Measurements from ENCODE around the gene BLOC1S1.

BLOC1S1 gene

GRCh38 chr12:55728939-55729818, 13.3 kb downstream of the BLOC1S1 start, which contains the start of gene CD63:
Gene CD63, minus strand, starts transcription at chr12:55729009. Its CDS starts 668 bp downstream, at chr12:55728341.
- DNase-seq, result peak; percentile 97

GRCh38 chr12:55729819-55730818, 14.3 kb downstream of the BLOC1S1 start:
- DNase-seq, result peak; percentile 55

- DNase-seq, result no peak
Observed at GRCh38 chr12:55732288-55732687, 16.4 kb downstream of the BLOC1S1 start.

- DNase-seq, result no peak
Observed at GRCh38 chr12:55733021-55733555, 17.2 kb downstream of the BLOC1S1 start.

DNA sequence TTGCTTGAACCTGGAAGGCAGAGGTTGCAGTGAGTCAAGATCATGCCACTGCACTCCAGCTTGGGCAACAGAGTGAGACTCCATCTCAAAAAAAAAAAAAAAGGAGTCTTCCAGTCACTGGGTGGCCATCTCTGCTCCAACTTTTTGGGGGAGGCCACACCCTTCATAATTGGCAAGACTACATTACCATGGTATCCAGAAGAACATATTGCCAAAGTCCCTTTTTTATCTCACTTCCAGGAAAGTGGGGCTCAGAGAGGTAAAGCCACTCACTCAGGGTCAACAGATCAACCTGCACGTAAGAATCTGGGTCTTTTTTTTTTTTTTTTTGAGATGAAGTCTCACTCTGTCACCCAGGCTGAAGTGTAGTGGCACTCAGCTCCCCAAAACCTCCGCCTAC, 18.0 kb downstream of the BLOC1S1 start:
- DNase-seq, result no peak

DNA sequence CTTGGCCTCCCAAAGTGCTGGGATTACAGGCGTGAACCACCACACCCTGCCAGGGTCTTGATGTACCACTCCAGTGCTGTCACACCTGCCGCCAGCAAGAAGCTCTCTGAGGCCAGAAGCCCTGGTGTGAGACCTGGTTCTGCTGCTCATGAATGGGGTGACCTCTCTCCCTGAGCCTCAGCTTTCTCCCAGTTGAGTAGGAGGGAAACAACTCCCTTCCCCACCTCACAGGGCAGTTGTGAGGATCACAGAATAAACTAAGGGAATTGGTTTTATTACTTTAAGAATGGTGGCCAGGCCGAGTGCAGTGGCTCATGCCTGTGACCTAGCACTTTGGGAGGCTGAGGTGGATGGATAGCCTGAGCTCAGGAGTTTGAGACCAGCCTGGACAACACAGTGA, 18.7 kb downstream of the BLOC1S1 start:
- DNase-seq, result no peak

- no peak for DNase-seq
Observed at GRCh38 chr12:55736076-55736475, 20.2 kb downstream of the BLOC1S1 start.

- peak; percentile 73 for DNase-seq
Observed at GRCh38 chr12:55736780-55737580, 21.1 kb downstream of the BLOC1S1 start.

DNA sequence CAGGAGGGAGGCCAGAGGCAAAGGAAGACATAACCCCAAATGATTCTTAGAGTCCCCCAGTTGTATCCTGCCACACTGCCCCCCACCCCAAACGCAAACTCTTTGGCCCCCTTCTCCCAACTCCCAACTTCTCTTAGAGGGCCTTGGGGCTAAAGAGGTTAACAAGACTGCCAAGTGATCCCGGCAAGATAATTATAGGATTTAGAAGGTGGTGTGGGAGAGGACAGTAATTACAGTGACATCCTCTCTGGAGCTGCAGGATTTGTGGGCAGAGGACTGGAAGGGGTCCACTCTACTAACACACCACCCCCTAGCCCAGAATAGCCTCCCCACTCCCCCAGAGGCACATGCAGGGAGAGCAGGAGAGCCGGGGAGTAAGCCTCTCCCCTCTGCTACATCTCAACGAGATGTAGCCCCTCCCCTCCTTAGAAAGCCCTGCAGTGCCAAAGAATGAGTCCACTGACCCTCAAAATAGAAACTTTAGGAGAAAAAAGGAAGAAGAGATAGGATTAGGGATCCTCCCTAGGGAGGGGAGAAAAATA, 21.8 kb downstream of the BLOC1S1 start:
- DNase-seq, result no peak

GRCh38 chr12:55738123-55739024, 22.5 kb downstream of the BLOC1S1 start:
- peak; percentile 96 for DNase-seq

GRCh38 chr12:55739025-55739378, 23.2 kb downstream of the BLOC1S1 start:
- DNase-seq, result no peak

DNA sequence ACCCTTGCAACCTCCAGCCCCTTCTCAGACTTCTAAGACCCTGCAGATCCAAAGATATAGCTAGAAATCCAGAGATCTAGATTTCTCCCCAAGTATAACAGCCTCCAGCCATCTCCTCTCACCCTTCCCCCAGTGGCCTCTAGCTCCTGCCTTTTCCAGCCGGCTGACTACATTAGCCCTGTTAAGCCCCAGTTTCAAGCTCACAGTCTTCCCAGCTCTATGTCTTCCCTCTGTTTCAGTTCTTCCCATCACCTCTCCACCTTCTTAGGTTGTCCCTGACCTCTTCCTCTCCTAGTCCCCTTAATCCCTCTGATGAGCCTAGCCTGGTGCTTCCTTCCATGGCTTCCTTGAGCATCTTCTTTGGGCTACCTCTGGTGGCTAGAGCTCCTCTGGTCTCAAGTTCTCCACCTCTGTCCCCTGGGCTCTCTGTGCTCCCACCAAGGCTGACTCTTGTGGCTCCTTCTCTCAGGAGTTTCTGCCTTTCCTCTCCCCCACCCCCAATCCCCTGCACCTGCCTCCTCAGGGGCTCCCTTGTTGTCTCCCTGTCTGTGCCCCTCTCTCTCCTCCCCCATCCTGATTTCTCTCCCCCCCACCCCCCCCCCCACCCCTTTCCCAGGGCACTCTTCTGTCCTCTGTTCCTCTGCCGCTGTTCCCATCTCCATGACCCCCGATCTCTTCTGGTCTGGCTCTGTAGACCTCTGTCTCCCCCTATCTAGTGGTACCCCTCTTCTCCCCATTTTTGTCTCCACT, 26.3 kb downstream of the BLOC1S1 start:
- no peak for DNase-seq

GRCh38 chr12:55742719-55743405, 27.0 kb downstream of the BLOC1S1 start, which contains the start of gene GDF11:
Gene GDF11, plus strand, starts transcription at chr12:55743122. Its CDS starts 195 bp downstream, at chr12:55743317.
- peak; percentile 51 for DNase-seq

GRCh38 chr12:55743406-55744339, 27.8 kb downstream of the BLOC1S1 start:
- DNase-seq, result peak; percentile 64

DNA sequence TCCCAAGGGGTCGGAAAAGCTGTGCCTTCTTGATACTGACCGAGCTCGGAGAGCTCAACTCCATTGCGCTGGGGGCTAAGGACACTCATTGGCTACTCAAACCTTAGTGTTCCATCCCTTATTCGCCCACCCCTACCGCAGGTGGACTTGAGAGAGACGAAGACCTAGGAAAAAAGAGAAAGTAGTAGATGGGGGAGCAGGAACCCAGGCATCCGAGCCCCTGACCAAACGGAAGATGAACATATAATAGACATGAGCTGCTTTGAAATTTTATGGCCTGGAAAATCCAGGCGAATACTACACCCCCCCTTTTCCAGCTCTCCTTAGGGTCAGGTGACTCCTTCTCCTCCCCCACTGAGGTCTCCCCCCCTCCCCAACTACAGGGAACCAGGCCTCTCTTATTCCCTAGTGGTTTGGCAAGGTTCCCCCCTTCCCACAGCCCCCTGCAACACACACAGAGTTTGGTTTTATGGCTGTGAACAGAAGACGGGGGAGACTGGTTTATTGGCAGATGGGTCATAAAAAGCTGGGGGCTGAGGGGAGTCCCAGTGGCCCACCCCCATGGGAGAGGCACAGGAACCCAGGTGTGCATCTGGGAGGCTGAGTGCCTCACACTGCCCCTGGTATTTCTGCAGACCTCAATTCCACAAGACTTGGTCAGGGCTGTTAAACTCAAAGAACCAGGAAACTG, 28.6 kb downstream of the BLOC1S1 start:
- DNase-seq, result no peak

DNA sequence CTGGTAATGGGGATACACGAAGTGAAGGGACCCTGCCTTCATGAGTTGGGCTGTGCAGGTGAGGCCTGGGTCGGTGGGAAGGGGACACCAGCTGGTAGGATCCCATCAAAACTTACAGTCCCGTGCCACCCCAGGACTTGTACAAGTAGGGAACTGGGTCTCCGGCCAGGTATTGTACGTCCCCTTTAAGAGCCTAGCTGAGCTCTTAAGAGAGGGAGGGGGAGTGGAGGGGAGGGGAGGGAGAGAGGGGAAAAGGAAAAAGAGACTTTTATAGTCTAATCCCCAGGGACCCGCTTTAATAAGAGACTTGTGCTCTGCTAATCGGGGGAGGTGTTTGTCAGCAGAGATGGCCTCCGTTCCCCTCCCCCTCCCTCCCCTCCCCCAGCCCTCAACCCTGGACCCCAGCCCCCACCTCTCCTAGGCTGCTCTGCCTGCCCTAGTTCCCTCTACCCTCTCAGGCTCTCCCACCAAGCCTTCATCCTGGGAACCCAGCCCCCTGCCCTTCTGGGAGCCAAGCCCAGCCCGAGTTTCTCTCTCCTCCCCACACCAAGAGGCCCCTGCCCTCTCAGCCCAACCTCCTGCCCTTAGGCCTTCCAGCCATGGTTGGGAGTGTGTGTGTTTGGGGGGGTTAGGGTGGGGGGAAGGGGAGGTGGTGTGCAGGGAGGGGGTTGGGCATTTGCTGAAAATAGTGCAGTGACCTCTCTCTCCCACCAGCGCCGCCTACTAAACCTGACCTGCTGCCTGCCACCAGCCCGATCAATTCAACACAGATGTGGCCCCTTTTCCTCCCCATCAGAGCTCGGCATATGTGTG, 29.7 kb downstream of the BLOC1S1 start:
- no peak for DNase-seq

Measured in suppressor macrophage treated with lipopolysaccharide for 4 hours (primary cell).